H1 (cell line): Measurements from ENCODE around the gene WWC1. TPM values are rescaled to one million over a fixed set of nuclear protein-coding genes. Genes with fewer than 3 reads are reported as not detected.

Source experiments
- ASH2L ChIP-seq: fragments of 200-600, 300-600 bp; sonication (generic); IDR thresholded peaks from one replicate; pipeline ENCODE4 v1.7.1; 2017; ENCODE audit warnings: low read length
- BACH1 ChIP-seq: IDR thresholded peaks from 2 replicates; pipeline ENCODE4 v1.6.1; 2012; ENCODE audit warnings: low read length, improper control_type of control experiment
- BRCA1 ChIP-seq: IDR thresholded peaks from 2 replicates; pipeline ENCODE4 v1.6.1; 2012; ENCODE audit warnings: low read depth, low read length, improper control_type of control experiment
- CTCF ChIP-seq, 3 experiments: IDR thresholded peaks; 1 replicate in 2 of 3; 2 replicates in 1 of 3; pipeline versions ENCODE4 v1.5.1 to v1.6.1; 2011; ENCODE audit warnings: low read length in 3 of 3, mild to moderate bottlenecking in 3 of 3, inconsistent platforms in 2 of 3, low read depth in 1 of 3, moderate library complexity in 1 of 3; ENCODE audit not compliant: insufficient read depth in 1 of 3; ENCODE audit errors: control extremely low read depth in 1 of 3
- EP300 ChIP-seq, 2 experiments: IDR thresholded peaks; 1 replicate in 1 of 2; 2 replicates in 1 of 2; pipeline ENCODE4 v1.6.1; 2011 to 2012; ENCODE audit warnings: low read depth in 2 of 2, low read length in 2 of 2, mild to moderate bottlenecking in 2 of 2, borderline replicate concordance in 1 of 2, inconsistent platforms in 1 of 2, moderate library complexity in 1 of 2
- KDM4A ChIP-seq: IDR thresholded peaks from one replicate; pipeline ENCODE4 v1.7.1; 2012; ENCODE audit warnings: low read depth, mild to moderate bottlenecking, moderate library complexity, low read length, inconsistent platforms; ENCODE audit not compliant: severe bottlenecking
- MAX ChIP-seq: IDR thresholded peaks from 2 replicates; pipeline ENCODE4 v1.6.1; 2012; ENCODE audit warnings: inconsistent platforms
- NANOG ChIP-seq: IDR thresholded peaks from 2 replicates; pipeline ENCODE4 v1.6.1; 2011; ENCODE audit warnings: low read length, low read depth, mild to moderate bottlenecking, inconsistent platforms; ENCODE audit not compliant: insufficient read depth, poor library complexity, severe bottlenecking
- PHF8 ChIP-seq: fragments of 200-600 bp; sonication (generic); conservative IDR thresholded peaks from 2 replicates; pipeline ENCODE4 v1.7.1; 2012; ENCODE audit warnings: low read depth, mild to moderate bottlenecking, inconsistent platforms, low read length, moderate library complexity
- POLR2A ChIP-seq, 2 experiments: IDR thresholded peaks; 1 replicate in 1 of 2; 2 replicates in 1 of 2; pipeline ENCODE4 v1.6.1; 2011; ENCODE audit warnings: low read depth in 2 of 2, low read length in 2 of 2, mild to moderate bottlenecking in 2 of 2; ENCODE audit errors: control extremely low read depth in 1 of 2
- POLR2AphosphoS5 ChIP-seq: IDR thresholded peaks from 2 replicates; pipeline ENCODE4 v1.6.1; 2011; ENCODE audit warnings: low read depth, low read length
- RAD21 ChIP-seq, 2 experiments: IDR thresholded peaks in 1 of 2; conservative IDR thresholded peaks in 1 of 2; 2 replicates each; pipeline ENCODE4 v1.6.1; 2011; ENCODE audit warnings: low read depth in 2 of 2, low read length in 2 of 2, improper control_type of control experiment in 1 of 2, inconsistent platforms in 1 of 2, mild to moderate bottlenecking in 1 of 2, moderate library complexity in 1 of 2
- RXRA ChIP-seq: IDR thresholded peaks from 2 replicates; pipeline ENCODE4 v1.6.1; 2011; ENCODE audit warnings: low read depth, mild to moderate bottlenecking, low read length, moderate library complexity; ENCODE audit not compliant: insufficient read depth
- TBP ChIP-seq: IDR thresholded peaks from 2 replicates; pipeline ENCODE4 v1.6.1; 2011; ENCODE audit warnings: low read depth, low read length, improper control_type of control experiment
- polyA plus RNA-seq, 7 experiments: library from polyadenylated mRNA; depleted of rRNA in 3 of 7; stranded (reverse) in 5 of 7; unstranded in 2 of 7; fragments of >200 nt in 5 of 7; fragments of 200-250 nt in 2 of 7; gene quantifications; 1 replicate in 5 of 7; 2 replicates in 1 of 7; 4 replicates in 1 of 7; pipeline versions ENCODE4 v1.2.1 to v1.2.3, GENCODE V29; 2011 to 2013; ENCODE audit warnings: missing spikeins in 2 of 7, mixed read lengths in 2 of 7
- total RNA-seq: library from RNA; stranded (reverse); fragmentation: NEBNext Ultra II Directional; extraction: Animal tissue kit (Norgen Biotek cat#: 25700); gene quantifications from 2 replicates; pipeline ENCODE4 v1.2.1, GENCODE V29; 2021

The WWC1 gene
- total and polyA plus RNA-seq, 2 of the 8 experiments (the other 6 are each of a cell fraction or from before 2014, with no cell fraction given) = 16.4 to 41.1 TPM

GRCh38 chr5:168291342-168291963 lies at the start of gene WWC1 (continued):
- TF ChIP-seq TBP = peak; percentile 87
- TF ChIP-seq BRCA1 = no peak
- TF ChIP-seq POLR2A (IDR thresholded peaks at IDR 0.05; ENCODE audit: control extremely low read depth in 1 of 2, low read depth in 2 of 2, low read length in 2 of 2) = peak in 1 of 2 experiments; percentile 61; a peak in 2 of 3 replicates
- TF ChIP-seq POLR2AphosphoS5 = peak; percentile 86
- peak; percentile 61; the same call in 1 of the 2 replicates for TF ChIP-seq MAX
- peak in 2 of 3 experiments; percentile 25 to 52; a peak in 3 of 4 replicates for TF ChIP-seq CTCF (IDR thresholded peaks at IDR 0.05; ENCODE audit: control extremely low read depth in 1 of 3, insufficient read depth in 1 of 3, low read depth in 1 of 3, low read length in 3 of 3)
- TF ChIP-seq BACH1 = peak; percentile 87
- 0 out of 2 replicates have a peak, but pooled peaks have one; percentile 51 for TF ChIP-seq PHF8
- TF ChIP-seq RXRA = no peak
- peak; percentile 49 for TF ChIP-seq KDM4A
- peak; percentile 45 to 53 for TF ChIP-seq RAD21 (IDR thresholded peaks at IDR 0.05 in 1 of 2, conservative IDR thresholded peaks at IDR 0.05 in 1 of 2; ENCODE audit: low read depth in 2 of 2, low read length in 2 of 2)
- TF ChIP-seq EP300 (IDR thresholded peaks at IDR 0.05; ENCODE audit: borderline replicate concordance in 1 of 2, low read depth in 2 of 2, low read length in 2 of 2) = no peak
- no peak for TF ChIP-seq NANOG
- TF ChIP-seq ASH2L = peak; percentile 59
